Keratinocyte (primary cell): ENCODE measurements around the gene RSPH1.

Experiments
- EZH2 ChIP-seq: IDR thresholded peaks from one replicate; pipeline ENCODE4 v1.6.1; 2012; ENCODE audit warnings: inconsistent platforms, mild to moderate bottlenecking, low read length, moderate library complexity
- TF ChIP-seq, protein P1 (sequence below), 3 experiments: IDR thresholded peaks in 1 of 3; conservative IDR thresholded peaks in 1 of 3; optimal IDR thresholded peaks in 1 of 3; 2 replicates in 2 of 3; 3 replicates in 1 of 3; pipeline versions ENCODE3 to v1.5.1; 2011; ENCODE audit warnings: low read length in 3 of 3, mild to moderate bottlenecking in 3 of 3, moderate library complexity in 2 of 3, control low read depth in 1 of 3, inconsistent platforms in 1 of 3; ENCODE audit not compliant: insufficient read depth in 2 of 3; ENCODE audit errors: extremely low read depth in 1 of 3

DNA sequence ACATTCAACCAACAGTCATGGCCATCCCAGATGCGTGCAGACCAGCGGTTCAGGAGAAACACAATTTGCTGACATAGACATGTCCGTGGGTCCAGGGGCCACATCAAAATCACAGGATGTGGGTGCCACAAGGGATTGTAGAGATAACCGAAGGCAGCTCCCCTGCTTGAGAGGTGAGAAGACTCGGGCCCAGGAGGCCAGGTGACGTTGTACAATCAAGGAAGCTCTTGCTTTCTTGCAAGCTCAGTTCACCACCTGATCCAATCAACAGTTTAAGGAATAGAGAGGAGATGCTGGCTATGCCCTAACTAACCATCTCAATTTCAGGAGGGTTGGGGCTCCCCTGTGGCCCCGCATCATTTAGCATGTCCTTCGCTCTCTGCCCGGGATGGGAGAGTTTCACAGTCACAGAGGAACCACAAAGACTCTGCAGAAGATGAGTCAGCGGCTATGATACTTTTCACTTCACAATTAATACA is 72.8 kb downstream of the RSPH1 start:
- TF ChIP-seq, protein P1, sequence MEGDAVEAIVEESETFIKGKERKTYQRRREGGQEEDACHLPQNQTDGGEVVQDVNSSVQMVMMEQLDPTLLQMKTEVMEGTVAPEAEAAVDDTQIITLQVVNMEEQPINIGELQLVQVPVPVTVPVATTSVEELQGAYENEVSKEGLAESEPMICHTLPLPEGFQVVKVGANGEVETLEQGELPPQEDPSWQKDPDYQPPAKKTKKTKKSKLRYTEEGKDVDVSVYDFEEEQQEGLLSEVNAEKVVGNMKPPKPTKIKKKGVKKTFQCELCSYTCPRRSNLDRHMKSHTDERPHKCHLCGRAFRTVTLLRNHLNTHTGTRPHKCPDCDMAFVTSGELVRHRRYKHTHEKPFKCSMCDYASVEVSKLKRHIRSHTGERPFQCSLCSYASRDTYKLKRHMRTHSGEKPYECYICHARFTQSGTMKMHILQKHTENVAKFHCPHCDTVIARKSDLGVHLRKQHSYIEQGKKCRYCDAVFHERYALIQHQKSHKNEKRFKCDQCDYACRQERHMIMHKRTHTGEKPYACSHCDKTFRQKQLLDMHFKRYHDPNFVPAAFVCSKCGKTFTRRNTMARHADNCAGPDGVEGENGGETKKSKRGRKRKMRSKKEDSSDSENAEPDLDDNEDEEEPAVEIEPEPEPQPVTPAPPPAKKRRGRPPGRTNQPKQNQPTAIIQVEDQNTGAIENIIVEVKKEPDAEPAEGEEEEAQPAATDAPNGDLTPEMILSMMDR (optimal IDR thresholded peaks at IDR 0.05 in 1 of 3, IDR thresholded peaks at IDR 0.05 in 1 of 3, conservative IDR thresholded peaks at IDR 0.05 in 1 of 3; ENCODE audit: extremely low read depth in 1 of 3, insufficient read depth in 2 of 3, low read length in 3 of 3) = no peak
- TF ChIP-seq EZH2 = no peak
